ENCODE results near the gene ADGRG1.

The ADGRG1 gene

GRCh38 chr16:57636184-57636583, 7.8 kb downstream of the ADGRG1 start:
- DNase-seq: no peak

- DNase-seq: peak in 1 of 3 donors; percentile 27
Measured at GRCh38 chr16:57637020-57637419, 8.6 kb downstream of the ADGRG1 start.

- no peak for DNase-seq
Measured at GRCh38 chr16:57637424-57637823, 9.0 kb downstream of the ADGRG1 start.

GRCh38 chr16:57637965-57638364, 9.5 kb downstream of the ADGRG1 start:
- no peak for DNase-seq

GRCh38 chr16:57638381-57638780, 10.0 kb downstream of the ADGRG1 start:
- DNase-seq: no peak

GRCh38 chr16:57639172-57639887, 10.9 kb downstream of the ADGRG1 start:
- DNase-seq: no peak

- DNase-seq: no peak
Measured at GRCh38 chr16:57640185-57640584, 11.8 kb downstream of the ADGRG1 start.

- no peak for DNase-seq
Measured at GRCh38 chr16:57640612-57641011, 12.2 kb downstream of the ADGRG1 start.

- no peak for DNase-seq
Measured at GRCh38 chr16:57642160-57643135, 14.0 kb downstream of the ADGRG1 start.

- DNase-seq: peak; percentile 63 to 83 (median 75)
Measured at GRCh38 chr16:57643147-57643874, 14.9 kb downstream of the ADGRG1 start.

GRCh38 chr16:57643910-57644309, 15.5 kb downstream of the ADGRG1 start:
- DNase-seq: no peak

- no peak for DNase-seq
Measured at GRCh38 chr16:57644383-57645014, 16.1 kb downstream of the ADGRG1 start.

GRCh38 chr16:57645169-57645568, 16.7 kb downstream of the ADGRG1 start:
- no peak for DNase-seq

GRCh38 chr16:57645691-57646387, 17.4 kb downstream of the ADGRG1 start:
- peak in 1 of 3 donors; percentile 32 for DNase-seq

- DNase-seq: no peak
Measured at GRCh38 chr16:57646388-57647039, 18.1 kb downstream of the ADGRG1 start.

- no peak for DNase-seq
Measured at GRCh38 chr16:57647136-57647875, 18.9 kb downstream of the ADGRG1 start.

- peak; percentile 43 to 57 (median 46) for DNase-seq
Measured at GRCh38 chr16:57648125-57648524, 19.7 kb downstream of the ADGRG1 start.

- DNase-seq: peak; percentile 86 to 88 (median 88)
Measured at GRCh38 chr16:57648581-57649442, 20.4 kb downstream of the ADGRG1 start.

GRCh38 chr16:57649443-57649751, 21.0 kb downstream of the ADGRG1 start:
- no peak for DNase-seq

- DNase-seq: no peak
Measured at GRCh38 chr16:57649846-57650245, 21.4 kb downstream of the ADGRG1 start.
